Measurements from ENCODE around the gene OGFR. TPM values are rescaled to one million over a fixed set of nuclear protein-coding genes. Genes with fewer than 3 reads are reported as not detected.

Gene OGFR
- total and polyA plus RNA-seq, 2 donors (not counting 1 experiment from before 2014, with no cell fraction given) = 71.7 to 102 TPM

DNA sequence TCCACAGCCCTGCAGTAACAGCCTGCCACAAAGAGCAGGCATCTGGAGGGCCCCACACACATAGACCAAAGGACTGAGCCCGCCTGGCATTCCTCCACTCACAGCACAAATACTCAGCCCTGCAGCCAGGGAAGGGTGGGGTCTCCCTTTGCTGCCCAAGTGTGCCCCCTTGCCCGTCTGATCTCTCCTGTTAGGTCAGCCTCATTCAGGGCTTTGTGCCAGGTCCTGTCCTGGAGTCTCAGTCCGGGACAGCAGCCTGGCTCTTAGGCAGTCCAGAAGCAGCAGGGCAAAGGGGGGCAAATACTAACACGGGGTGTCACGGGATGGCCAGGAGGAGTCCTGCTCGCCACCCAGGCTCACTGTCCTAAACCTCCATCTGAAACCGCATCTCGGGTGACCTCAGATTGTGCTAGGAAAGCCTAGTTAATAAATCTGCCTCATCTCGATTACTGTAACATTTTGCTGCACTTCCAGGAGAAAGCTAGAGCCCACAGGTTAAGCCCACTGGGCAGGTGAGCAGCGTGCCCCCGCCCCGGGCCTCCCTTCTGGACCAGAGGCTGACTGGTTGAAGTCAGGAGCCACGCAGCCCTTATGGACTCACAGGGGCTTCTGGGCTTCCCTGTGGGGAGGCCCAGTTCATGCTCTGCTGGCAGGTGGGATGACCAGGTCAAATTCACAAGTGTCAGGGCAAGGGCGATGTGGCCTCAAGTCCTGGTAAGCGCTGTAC lies 3.2 kb upstream of the OGFR start:
- intact Hi-C loops (cut with micrococcal nuclease) = no loop called here
- POLR2A ChIA-PET = no interaction called here
- Histone ChIP-seq H3K27ac (ENCODE audit: low read length in 2 of 2) (no peak overlapping the region), H3K9ac (ENCODE audit: low read length) (no peak overlapping the region), H3K79me2 (ENCODE audit: control insufficient read depth, insufficient read depth, low read length) (peaks cover 21% of the 10 kb centered on the region), H4K20me1 (ENCODE audit: control insufficient read depth, insufficient read depth, low read length, poor library complexity, severe bottlenecking) (peaks cover 21% of the 10 kb centered on the region), H3K27me3 (replicated peaks in 1 of 4; ENCODE audit: control extremely low read depth in 1 of 4, control insufficient read depth in 3 of 4, insufficient read depth in 4 of 4, low read length in 3 of 4) (no peaks in the 10 kb centered on the region), H2AFZ (ENCODE audit: insufficient read depth, low read depth, low read length, poor library complexity, severe bottlenecking) (no peak overlapping the region), H3K36me3 (replicated peaks in 1 of 2; ENCODE audit: control extremely low read depth in 1 of 2, control insufficient read depth in 1 of 2, extremely low read depth in 1 of 2, insufficient read depth in 2 of 2, low read length in 1 of 2) (peaks cover 2 to 25% of the 10 kb centered on the region in 2 experiments), H3K4me2 (replicated peaks; ENCODE audit: low read depth, low read length, poor library complexity, severe bottlenecking) (no peak overlapping the region), H3K9me3 (ENCODE audit: control extremely low read depth in 1 of 3, control insufficient read depth in 2 of 3, insufficient read depth in 1 of 3, low read length in 2 of 3) (no peaks in the 10 kb centered on the region), H3K4me1 (ENCODE audit: control insufficient read depth in 2 of 2, insufficient read depth in 2 of 2, low read length in 2 of 2) (peaks cover 18 to 29% of the 10 kb centered on the region in 2 donors), H3K4me3 (ENCODE audit: control extremely low read depth in 1 of 5, extremely low read depth in 1 of 5, insufficient read depth in 1 of 5, low read depth in 2 of 5, low read length in 4 of 5) (no peak overlapping the region)
- Mint-ChIP-seq H3K4me1 (peaks cover 30% of the 10 kb centered on the region), H3K4me3 (no peak overlapping the region), H3K27ac (no peak overlapping the region), H3K9me3 (ENCODE audit: insufficient read depth) (no peaks in the 10 kb centered on the region), H3K27me3 (no peaks in the 10 kb centered on the region)
- ATAC-seq (ENCODE audit: low read depth) (no peak), DNase-seq (no peak)
- CTCF ChIA-PET = no interaction called here
- TF ChIP-seq EZH2 (IDR thresholded peaks at IDR 0.05; ENCODE audit: borderline replicate concordance, insufficient read depth, low read depth, low read length, poor library complexity, severe bottlenecking) (no peak), CTCF (IDR thresholded peaks at IDR 0.05) (no peak)
- 96% methylated on average over 15 of the region's 15 CpGs for WGBS (ENCODE audit: insufficient coverage)

- H3K27ac Mint-ChIP-seq = peak overlapping the region; percentile 70
- POLR2A ChIA-PET = interaction anchor here (0.7 kb wide), 1 partner anchor 149 kb away, joined by 6 read pairs; no protein-coding TSS in a partner anchor
- intact Hi-C loops (cut with micrococcal nuclease) = no loop called here
Measured at GRCh38 chr20:62802026-62802712, 2.5 kb upstream of the OGFR start.

More at GRCh38 chr20:62802026-62802712, 2.5 kb upstream of the OGFR start:
- no peak overlapping the region for H2AFZ ChIP-seq (ENCODE audit: insufficient read depth, low read depth, low read length, poor library complexity, severe bottlenecking)
- H3K9me3 ChIP-seq (ENCODE audit: control extremely low read depth in 1 of 3, control insufficient read depth in 2 of 3, insufficient read depth in 1 of 3, low read length in 2 of 3) = no peaks in the 10 kb centered on the region
- DNase-seq (no peak), ATAC-seq (ENCODE audit: low read depth) (no peak)
- TF ChIP-seq CTCF (IDR thresholded peaks at IDR 0.05) (no peak), EZH2 (IDR thresholded peaks at IDR 0.05; ENCODE audit: borderline replicate concordance, insufficient read depth, low read depth, low read length, poor library complexity, severe bottlenecking) (no peak)
- WGBS (ENCODE audit: insufficient coverage) = 96% methylated on average over 21 of the region's 22 CpGs
- no peaks in the 10 kb centered on the region for H3K27me3 ChIP-seq (replicated peaks in 1 of 4; ENCODE audit: control extremely low read depth in 1 of 4, control insufficient read depth in 3 of 4, insufficient read depth in 4 of 4, low read length in 3 of 4)
- Mint-ChIP-seq H3K9me3 (ENCODE audit: insufficient read depth) (no peaks in the 10 kb centered on the region), H3K4me1 (peaks cover 35% of the 10 kb centered on the region), H3K4me3 (peak overlapping the region; percentile 13), H3K27me3 (no peaks in the 10 kb centered on the region)
- no peak overlapping the region for H3K9ac ChIP-seq (ENCODE audit: low read length)
- H3K36me3 ChIP-seq (replicated peaks in 1 of 2; ENCODE audit: control extremely low read depth in 1 of 2, control insufficient read depth in 1 of 2, extremely low read depth in 1 of 2, insufficient read depth in 2 of 2, low read length in 1 of 2) = peaks cover 2 to 28% of the 10 kb centered on the region in 2 experiments
- peaks cover 19 to 33% of the 10 kb centered on the region in 2 donors for H3K4me1 ChIP-seq (ENCODE audit: control insufficient read depth in 2 of 2, insufficient read depth in 2 of 2, low read length in 2 of 2)
- H3K4me3 ChIP-seq (ENCODE audit: control extremely low read depth in 1 of 5, extremely low read depth in 1 of 5, insufficient read depth in 1 of 5, low read depth in 2 of 5, low read length in 4 of 5) = no peak overlapping the region
- H3K4me2 ChIP-seq (replicated peaks; ENCODE audit: low read depth, low read length, poor library complexity, severe bottlenecking) = no peak overlapping the region
- peaks cover 25% of the 10 kb centered on the region for H3K79me2 ChIP-seq (ENCODE audit: control insufficient read depth, insufficient read depth, low read length)
- peaks cover 24% of the 10 kb centered on the region for H4K20me1 ChIP-seq (ENCODE audit: control insufficient read depth, insufficient read depth, low read length, poor library complexity, severe bottlenecking)
- CTCF ChIA-PET = interaction anchor here (0.5 to 1.0 kb wide), 2 partner anchors 10 to 463 kb away, joined by 3 read pairs; no protein-coding TSS in a partner anchor
- no peak overlapping the region for H3K27ac ChIP-seq (ENCODE audit: low read length in 2 of 2)

Measured in B cell (primary cell).